Measurements from ENCODE around the gene PDGFRA.

DNA sequence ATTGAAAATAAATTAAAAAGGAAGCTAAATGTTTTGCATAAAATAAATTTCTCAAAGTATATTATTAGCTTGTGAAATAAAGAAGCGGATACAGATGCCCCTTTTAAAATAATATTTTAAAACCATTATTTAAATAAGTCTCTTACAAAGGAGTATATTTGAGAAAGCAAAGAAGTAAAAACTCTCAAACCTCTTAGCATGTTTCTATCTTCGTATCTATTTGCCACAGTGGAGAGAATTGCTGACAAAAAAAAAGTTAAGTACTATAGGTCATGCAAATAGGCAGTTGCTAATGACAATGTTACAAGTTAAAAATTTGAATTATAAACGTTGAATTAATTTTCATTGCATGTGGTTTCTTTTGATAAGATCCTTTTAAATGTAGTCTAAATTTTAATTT is 44.5 kb upstream of the PDGFRA start:
- TF ChIP-seq, protein P1, sequence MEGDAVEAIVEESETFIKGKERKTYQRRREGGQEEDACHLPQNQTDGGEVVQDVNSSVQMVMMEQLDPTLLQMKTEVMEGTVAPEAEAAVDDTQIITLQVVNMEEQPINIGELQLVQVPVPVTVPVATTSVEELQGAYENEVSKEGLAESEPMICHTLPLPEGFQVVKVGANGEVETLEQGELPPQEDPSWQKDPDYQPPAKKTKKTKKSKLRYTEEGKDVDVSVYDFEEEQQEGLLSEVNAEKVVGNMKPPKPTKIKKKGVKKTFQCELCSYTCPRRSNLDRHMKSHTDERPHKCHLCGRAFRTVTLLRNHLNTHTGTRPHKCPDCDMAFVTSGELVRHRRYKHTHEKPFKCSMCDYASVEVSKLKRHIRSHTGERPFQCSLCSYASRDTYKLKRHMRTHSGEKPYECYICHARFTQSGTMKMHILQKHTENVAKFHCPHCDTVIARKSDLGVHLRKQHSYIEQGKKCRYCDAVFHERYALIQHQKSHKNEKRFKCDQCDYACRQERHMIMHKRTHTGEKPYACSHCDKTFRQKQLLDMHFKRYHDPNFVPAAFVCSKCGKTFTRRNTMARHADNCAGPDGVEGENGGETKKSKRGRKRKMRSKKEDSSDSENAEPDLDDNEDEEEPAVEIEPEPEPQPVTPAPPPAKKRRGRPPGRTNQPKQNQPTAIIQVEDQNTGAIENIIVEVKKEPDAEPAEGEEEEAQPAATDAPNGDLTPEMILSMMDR (IDR thresholded peaks at IDR 0.05) = no peak
- TF ChIP-seq POLR2A (IDR thresholded peaks at IDR 0.05; ENCODE audit: low read depth) = no peak
- TF ChIP-seq POLR2AphosphoS5 (IDR thresholded peaks at IDR 0.05) = no peak
- no peak for TF ChIP-seq EP300 (IDR thresholded peaks at IDR 0.05)
